Measurements from ENCODE around the gene FAM32A.

The FAM32A gene

GRCh38 chr19:16203256-16204004 is 18.2 kb downstream of the FAM32A start:
- DNase-seq: no peak

- DNase-seq: no peak
These were observed 18.7 kb downstream of the FAM32A start for GRCh38 chr19:16204005-16204294.

- DNase-seq: no peak
These were observed 20.2 kb downstream of the FAM32A start for GRCh38 chr19:16205205-16206045.

- no peak for DNase-seq
These were observed 20.9 kb downstream of the FAM32A start for GRCh38 chr19:16206046-16206605.

- no peak for DNase-seq
These were observed 21.4 kb downstream of the FAM32A start for GRCh38 chr19:16206637-16207036.

- DNase-seq: no peak
These were observed 21.9 kb downstream of the FAM32A start for GRCh38 chr19:16207063-16207462.

GRCh38 chr19:16207490-16208025 is 22.3 kb downstream of the FAM32A start:
- no peak for DNase-seq

GRCh38 chr19:16208064-16208759 is 23.0 kb downstream of the FAM32A start:
- DNase-seq: no peak

- no peak for DNase-seq
These were observed 23.8 kb downstream of the FAM32A start for GRCh38 chr19:16208847-16209665.

GRCh38 chr19:16210168-16210567 is 25.0 kb downstream of the FAM32A start:
- no peak for DNase-seq

- DNase-seq: no peak
These were observed 27.9 kb downstream of the FAM32A start for GRCh38 chr19:16213076-16213475.

- DNase-seq: no peak
These were observed 31.8 kb downstream of the FAM32A start for GRCh38 chr19:16216744-16217670.

- DNase-seq: no peak
These were observed 32.7 kb downstream of the FAM32A start for GRCh38 chr19:16217716-16218451.

- no peak for DNase-seq
These were observed 33.6 kb downstream of the FAM32A start for GRCh38 chr19:16218851-16219250.

- DNase-seq: no peak
These were observed 37.6 kb downstream of the FAM32A start for GRCh38 chr19:16222806-16223205.

GRCh38 chr19:16223746-16224145 is 38.5 kb downstream of the FAM32A start:
- no peak for DNase-seq

GRCh38 chr19:16224293-16225045 is 39.3 kb downstream of the FAM32A start:
- DNase-seq: no peak

- DNase-seq: no peak
These were observed 40.3 kb downstream of the FAM32A start for GRCh38 chr19:16225279-16226183.

All from Kasumi-1 (cell line).